IMR-90 (cell line): ENCODE results near the gene AUTS2. TPM values are rescaled to one million over a fixed set of nuclear protein-coding genes. Genes with fewer than 3 reads are reported as not detected.

ENCODE experiments used
- ATAC-seq: fragments of 200-7000 bp; cut with Tn5 transposase; 2 replicates; pipeline ENCODE4 v1.9.1; 2020; ENCODE audit warnings: low read depth, mild to moderate bottlenecking, moderate library complexity
- BruUV-seq: library from RNA; stranded (reverse); fragments of 400-500 nt; replicated peaks from 2 replicates; lab custom pipeline; 2021; lab: Mats Ljungman, UMichigan
- CTCF ChIA-PET: fragments of 300-600 bp; formaldehyde crosslinking; extraction: SDS; loops from one replicate; lab custom pipeline; 2021; ENCODE audit warnings: antibody characterized with exemption; lab: Yijun Ruan, JAX
- POLR2A ChIA-PET: fragments of 300-600 bp; sonication (Branson Sonifier 250); formaldehyde crosslinking; loops from one replicate; lab custom pipeline; 2022; ENCODE audit warnings: antibody characterized with exemption; ENCODE audit not compliant: unreplicated experiment; lab: Charles Lee
- DNase-seq: peaks from one replicate; pipeline ENCODE4 v3.0.0; 2013
- H2AFZ ChIP-seq: replicated peaks from 2 replicates; pipeline ENCODE3; 2013; ENCODE audit warnings: low read length, mild to moderate bottlenecking; ENCODE audit not compliant: poor library complexity
- H2AK5ac ChIP-seq: 2 replicates; pipeline ENCODE4 v1.6.1; 2013; ENCODE audit warnings: low read depth, low read length, inconsistent platforms
- H2AK9ac ChIP-seq: replicated peaks from 2 replicates; pipeline ENCODE3; 2013; ENCODE audit warnings: mild to moderate bottlenecking, low read depth, low read length, moderate library complexity; ENCODE audit not compliant: poor library complexity
- H2BK120ac ChIP-seq: 2 replicates; pipeline ENCODE4 v1.6.1; 2013; ENCODE audit warnings: low read depth, low read length, inconsistent platforms
- H2BK15ac ChIP-seq: 3 replicates; pipeline ENCODE4 v1.6.1; 2013; ENCODE audit warnings: low read depth, low read length, inconsistent platforms
- H2BK20ac ChIP-seq: 2 replicates; pipeline ENCODE4 v1.6.1; 2013; ENCODE audit warnings: low read depth, mild to moderate bottlenecking, inconsistent platforms, low read length, moderate library complexity
- H2BK5ac ChIP-seq: 2 replicates; pipeline ENCODE4 v1.6.1; 2013; ENCODE audit warnings: mild to moderate bottlenecking, low read depth, low read length, inconsistent platforms; ENCODE audit not compliant: poor library complexity, severe bottlenecking
- H3K14ac ChIP-seq: replicated peaks from 2 replicates; pipeline ENCODE4 v1.6.1; 2013; ENCODE audit warnings: low read depth, low read length, inconsistent platforms
- H3K18ac ChIP-seq: 2 replicates; pipeline ENCODE4 v1.6.1; 2013; ENCODE audit warnings: low read depth, low read length, control low read depth
- H3K23ac ChIP-seq: 2 replicates; pipeline ENCODE4 v1.6.1; 2013; ENCODE audit warnings: low read depth, low read length, inconsistent platforms
- H3K27ac ChIP-seq: 2 replicates; pipeline ENCODE4 v1.5.1; 2013; ENCODE audit warnings: mild to moderate bottlenecking, control low read depth, low read length; ENCODE audit not compliant: insufficient read depth
- H3K27me3 ChIP-seq: 2 replicates; pipeline ENCODE4 v1.6.1; 2013; ENCODE audit warnings: low read length; ENCODE audit not compliant: control insufficient read depth, insufficient read depth
- H3K36me3 ChIP-seq: 2 replicates; pipeline ENCODE4 v1.6.1; 2013; ENCODE audit warnings: low read length, mixed read lengths; ENCODE audit not compliant: control insufficient read depth, insufficient read depth
- H3K4ac ChIP-seq: 2 replicates; pipeline ENCODE4 v1.6.1; 2013; ENCODE audit warnings: low read depth, low read length, inconsistent platforms
- H3K4me1 ChIP-seq: 2 replicates; pipeline ENCODE4 v1.6.1; 2013; ENCODE audit warnings: low read length, mixed read lengths; ENCODE audit not compliant: control insufficient read depth, insufficient read depth
- H3K4me2 ChIP-seq: 2 replicates; pipeline ENCODE4 v1.6.1; 2013; ENCODE audit warnings: low read depth, mild to moderate bottlenecking, control low read depth, low read length, moderate library complexity
- H3K4me3 ChIP-seq: 2 replicates; pipeline ENCODE4 v1.5.1; 2013; ENCODE audit warnings: low read depth, mild to moderate bottlenecking, control low read depth, low read length, moderate library complexity; ENCODE audit not compliant: insufficient read depth
- H3K56ac ChIP-seq: 2 replicates; pipeline ENCODE4 v1.6.1; 2013; ENCODE audit warnings: low read length, inconsistent platforms; ENCODE audit not compliant: insufficient read depth; ENCODE audit errors: extremely low read depth
- H3K79me1 ChIP-seq, 2 experiments: 2 replicates each; pipeline ENCODE4 v1.6.1; 2013; ENCODE audit warnings: low read length in 2 of 2, inconsistent platforms in 1 of 2, low read depth in 1 of 2
- H3K9ac ChIP-seq: 2 replicates; pipeline ENCODE4 v1.6.1; 2013; ENCODE audit warnings: low read depth, low read length, control low read depth
- H3K9me1 ChIP-seq: 2 replicates; pipeline ENCODE4 v1.6.1; 2013; ENCODE audit warnings: low read length, inconsistent platforms; ENCODE audit not compliant: insufficient read depth
- H3K9me3 ChIP-seq: 2 replicates; pipeline ENCODE4 v1.6.1; 2013; ENCODE audit warnings: low read length; ENCODE audit not compliant: control insufficient read depth, insufficient read depth
- H4K20me1 ChIP-seq: 2 replicates; pipeline ENCODE4 v1.6.1; 2013; ENCODE audit warnings: low read length, inconsistent platforms; ENCODE audit not compliant: insufficient read depth
- H4K5ac ChIP-seq: 2 replicates; pipeline ENCODE4 v1.6.1; 2013; ENCODE audit warnings: mild to moderate bottlenecking, low read depth, low read length, control low read depth
- H4K8ac ChIP-seq, 2 experiments: 2 replicates each; pipeline ENCODE4 v1.6.1; 2013; ENCODE audit warnings: low read depth in 2 of 2, low read length in 2 of 2, control low read depth in 1 of 2, inconsistent platforms in 1 of 2
- H4K91ac ChIP-seq: 2 replicates; pipeline ENCODE4 v1.6.1; 2013; ENCODE audit warnings: low read depth, low read length, inconsistent platforms; ENCODE audit not compliant: insufficient read depth
- BHLHE40 ChIP-seq: fragments of 150-350 bp; IDR thresholded peaks from 2 replicates; pipeline ENCODE4 v1.6.1; 2016; ENCODE audit warnings: mild to moderate bottlenecking, low read depth, low read length
- CEBPB ChIP-seq: IDR thresholded peaks from 2 replicates; pipeline ENCODE4 v1.6.1; 2012; ENCODE audit warnings: low read depth, low read length, improper control_type of control experiment
- CHD1 ChIP-seq: IDR thresholded peaks from 2 replicates; pipeline ENCODE4 v1.6.1; 2012; ENCODE audit warnings: low read depth, low read length, improper control_type of control experiment
- ELK1 ChIP-seq: fragments of 150-350 bp; IDR thresholded peaks from 2 replicates; pipeline ENCODE4 v1.6.1; 2016; ENCODE audit warnings: low read depth, mild to moderate bottlenecking, low read length, moderate library complexity, borderline replicate concordance
- FOS ChIP-seq: fragments of 150-350 bp; IDR thresholded peaks from 2 replicates; pipeline ENCODE4 v1.6.1; 2016; ENCODE audit warnings: low read depth, low read length
- MAFK ChIP-seq: IDR thresholded peaks from 2 replicates; pipeline ENCODE4 v1.6.1; 2012; ENCODE audit warnings: low read depth, low read length, improper control_type of control experiment
- MAZ ChIP-seq: IDR thresholded peaks from 2 replicates; pipeline ENCODE4 v1.6.1; 2012; ENCODE audit warnings: low read depth, mild to moderate bottlenecking, low read length, improper control_type of control experiment, moderate library complexity, borderline replicate concordance
- MXI1 ChIP-seq: IDR thresholded peaks from 2 replicates; pipeline ENCODE4 v1.6.1; 2012; ENCODE audit warnings: low read depth, mild to moderate bottlenecking, low read length, moderate library complexity, borderline replicate concordance
- NFE2L2 ChIP-seq: fragments of 150-350 bp; IDR thresholded peaks from 2 replicates; pipeline ENCODE4 v1.6.1; 2016; ENCODE audit warnings: low read depth, mild to moderate bottlenecking, low read length
- POLR2A ChIP-seq: IDR thresholded peaks from 2 replicates; pipeline ENCODE4 v1.6.1; 2012; ENCODE audit warnings: mild to moderate bottlenecking, low read depth, low read length
- RAD21 ChIP-seq: IDR thresholded peaks from 2 replicates; pipeline ENCODE4 v1.6.1; 2012; ENCODE audit warnings: low read length, improper control_type of control experiment
- RCOR1 ChIP-seq: IDR thresholded peaks from 2 replicates; pipeline ENCODE4 v1.6.1; 2012; ENCODE audit warnings: mild to moderate bottlenecking, low read length, improper control_type of control experiment; ENCODE audit not compliant: insufficient replicate concordance
- SMC3 ChIP-seq: fragments of 150-350 bp; IDR thresholded peaks from 2 replicates; pipeline ENCODE4 v1.6.1; 2016; ENCODE audit warnings: low read depth, mild to moderate bottlenecking, antibody characterized with exemption, low read length, moderate library complexity
- USF2 ChIP-seq: fragments of 150-350 bp; IDR thresholded peaks from 2 replicates; pipeline ENCODE4 v1.6.1; 2017; ENCODE audit warnings: mild to moderate bottlenecking, antibody characterized with exemption, low read length, low read depth
- WGBS, 2 experiments: methylation state at CpG; one replicate each; pipeline versions ENCODE4 v1.1.5 to v1.1.7; 2013; ENCODE audit warnings: missing lambda C conversion rate in 2 of 2; ENCODE audit not compliant: insufficient read length in 1 of 2; ENCODE audit errors: extremely low coverage in 2 of 2; 5-methylcytosine and 5-hydroxymethylcytosine counted together
- dilution Hi-C: fragments of 300-500 bp; cut with HindIII; formaldehyde crosslinking; loops from one replicate; pipeline ENCODE4 v1.14.3; 2018; ENCODE audit warnings: low sequenced_read_pairs; ENCODE audit not compliant: unreplicated experiment
- in situ Hi-C: fragments of 300-500 bp; cut with MboI; formaldehyde crosslinking; loops from 3 replicates; pipeline ENCODE4 v1.14.3; 2019; ENCODE audit warnings: low sequenced_read_pairs, inconsistent platforms, mixed read lengths
- intact Hi-C: fragments of 100-400 bp; cut with micrococcal nuclease; formaldehyde crosslinking; loops from 2 replicates; pipeline ENCODE4 v1.10.0; 2022
- polyA plus RNA-seq, 3 experiments: library from polyadenylated mRNA; depleted of rRNA; stranded (reverse); fragments of >200 nt; gene quantifications; 2 replicates each; pipeline ENCODE4 v1.2.3, GENCODE V29; 2012; ENCODE audit warnings: low replicate concordance in 1 of 3
- total RNA-seq: library from RNA; depleted of rRNA; stranded (reverse); fragments of >200 nt; gene quantifications from 2 replicates; pipeline ENCODE4 v1.2.3, GENCODE V29; 2012

The AUTS2 gene
- total and polyA plus RNA-seq, 2 of the 4 experiments (the other 2 are of a cell fraction) = 0.90 to 3.0 TPM

- no peak for TF ChIP-seq MAFK
Observed at GRCh38 chr7:70208236-70209063, 610.2 kb downstream of the AUTS2 start (continued).

GRCh38 chr7:70210200-70210935 lies 612.1 kb downstream of the AUTS2 start:
- ChIA-PET CTCF (no interaction called here), POLR2A (no interaction called here)
- no peak overlapping the region for H3K4ac ChIP-seq
- no peak for ATAC-seq
- no peaks in the 10 kb centered on the region for H3K79me1 ChIP-seq
- no peak overlapping the region for H4K91ac ChIP-seq
- H3K4me1 ChIP-seq = no peaks in the 10 kb centered on the region
- dilution Hi-C loops (no loop called here), in situ Hi-C loops (no loop called here), intact Hi-C loops (no loop called here)
- H4K8ac ChIP-seq = no peak overlapping the region
- H3K36me3 ChIP-seq = no peaks in the 10 kb centered on the region
- WGBS, 2 experiments = no CpG with 5 or more reads among the region's 5 CpGs
- no peak overlapping the region for H3K14ac ChIP-seq
- H2BK20ac ChIP-seq = no peak overlapping the region
- H3K56ac ChIP-seq = no peak overlapping the region
- BruUV-seq = no TSS peak
- H2BK15ac ChIP-seq = no peak overlapping the region
- no peak overlapping the region for H2AK5ac ChIP-seq
- H3K23ac ChIP-seq = no peak overlapping the region
- H2BK120ac ChIP-seq = no peak overlapping the region
- no peak overlapping the region for H3K18ac ChIP-seq
- no peak overlapping the region for H2BK5ac ChIP-seq
- no peak overlapping the region for H2AK9ac ChIP-seq
- H3K4me3 ChIP-seq = no peak overlapping the region
- no peak overlapping the region for H4K5ac ChIP-seq
- no peaks in the 10 kb centered on the region for H3K27me3 ChIP-seq
- H3K9ac ChIP-seq = no peak overlapping the region
- H2AFZ ChIP-seq = no peak overlapping the region
- no peaks in the 10 kb centered on the region for H4K20me1 ChIP-seq
- no peak for DNase-seq
- H3K9me3 ChIP-seq = peaks cover 4% of the 10 kb centered on the region; the same call in 1 of the 2 replicates
- H3K9me1 ChIP-seq = no peaks in the 10 kb centered on the region
- no peak overlapping the region for H3K4me2 ChIP-seq
- H3K27ac ChIP-seq = no peak overlapping the region
- no peak for TF ChIP-seq RAD21
- TF ChIP-seq NFE2L2 = no peak
- TF ChIP-seq MXI1 = no peak
- TF ChIP-seq MAZ = no peak
- no peak for TF ChIP-seq MAFK
- TF ChIP-seq ELK1 = no peak
- TF ChIP-seq USF2 = no peak
- TF ChIP-seq FOS = no peak
- TF ChIP-seq CHD1 = no peak
- TF ChIP-seq CEBPB = no peak
- no peak for TF ChIP-seq BHLHE40
- no peak for TF ChIP-seq RCOR1
- TF ChIP-seq SMC3 = no peak
- no peak for TF ChIP-seq POLR2A
